Stimulated activated CD4-positive, alpha-beta T cell treated with anti-CD3 and anti-CD28 coated beads, Interleukin-2, amount 100 ng/mL, for 48 hours (primary cell): ENCODE data around the gene TCF12.

Source experiments
- DNase-seq, 2 donors: peaks; one replicate each; pipeline ENCODE4 v3.0.0-alpha.2; 2020

TCF12 gene

GRCh38 chr15:57185507-57186074 lies 267.1 kb downstream of the TCF12 start:
- no peak for DNase-seq

- no peak for DNase-seq
These were observed 271.0 kb downstream of the TCF12 start for GRCh38 chr15:57189466-57189865.

GRCh38 chr15:57190208-57190607 lies 271.8 kb downstream of the TCF12 start:
- DNase-seq = no peak

GRCh38 chr15:57193161-57193560 lies 274.7 kb downstream of the TCF12 start:
- no peak for DNase-seq

GRCh38 chr15:57195326-57195725 lies 276.9 kb downstream of the TCF12 start:
- DNase-seq = no peak

GRCh38 chr15:57196865-57197264 lies 278.4 kb downstream of the TCF12 start:
- DNase-seq = no peak

- DNase-seq = no peak
These were observed 279.7 kb downstream of the TCF12 start for GRCh38 chr15:57198131-57198530.

- no peak for DNase-seq
These were observed 280.3 kb downstream of the TCF12 start for GRCh38 chr15:57198654-57199291.

- no peak for DNase-seq
These were observed 283.1 kb downstream of the TCF12 start for GRCh38 chr15:57201578-57201977.

- no peak for DNase-seq
These were observed 285.5 kb downstream of the TCF12 start for GRCh38 chr15:57203906-57204305.

- DNase-seq = no peak
These were observed 286.8 kb downstream of the TCF12 start for GRCh38 chr15:57205027-57205855.

GRCh38 chr15:57205996-57206395 lies 287.6 kb downstream of the TCF12 start:
- DNase-seq = no peak

GRCh38 chr15:57213862-57214261 lies 295.4 kb downstream of the TCF12 start:
- DNase-seq = no peak

GRCh38 chr15:57215326-57215725 lies 296.9 kb downstream of the TCF12 start:
- no peak for DNase-seq

GRCh38 chr15:57215881-57216280 lies 297.4 kb downstream of the TCF12 start:
- DNase-seq = no peak

- no peak for DNase-seq
These were observed 297.8 kb downstream of the TCF12 start for GRCh38 chr15:57216288-57216687.

GRCh38 chr15:57217778-57218598 lies 299.5 kb downstream of the TCF12 start:
- DNase-seq = no peak

GRCh38 chr15:57218826-57219576 lies 300.6 kb downstream of the TCF12 start:
- no peak for DNase-seq

- no peak for DNase-seq
These were observed 301.8 kb downstream of the TCF12 start for GRCh38 chr15:57220205-57220604.

GRCh38 chr15:57221134-57221533 lies 302.7 kb downstream of the TCF12 start:
- DNase-seq = no peak

- DNase-seq = no peak
These were observed 304.9 kb downstream of the TCF12 start for GRCh38 chr15:57223345-57223744.

- no peak for DNase-seq
These were observed 305.4 kb downstream of the TCF12 start for GRCh38 chr15:57223887-57224286.
